IPS-11a (cell line): ENCODE results near the gene KCNJ6.
"Not testable (repeated sequence)": the region's sequence is repeated elsewhere in the genome, so short reads cannot be mapped to it uniquely, and the experiment has no call there.

Source experiments
- H3K4me3 ChIP-seq: one replicate; pipeline ENCODE4 v1.5.1; 2013; ENCODE audit warnings: low read depth, low read length, control low read depth

Gene KCNJ6

DNA sequence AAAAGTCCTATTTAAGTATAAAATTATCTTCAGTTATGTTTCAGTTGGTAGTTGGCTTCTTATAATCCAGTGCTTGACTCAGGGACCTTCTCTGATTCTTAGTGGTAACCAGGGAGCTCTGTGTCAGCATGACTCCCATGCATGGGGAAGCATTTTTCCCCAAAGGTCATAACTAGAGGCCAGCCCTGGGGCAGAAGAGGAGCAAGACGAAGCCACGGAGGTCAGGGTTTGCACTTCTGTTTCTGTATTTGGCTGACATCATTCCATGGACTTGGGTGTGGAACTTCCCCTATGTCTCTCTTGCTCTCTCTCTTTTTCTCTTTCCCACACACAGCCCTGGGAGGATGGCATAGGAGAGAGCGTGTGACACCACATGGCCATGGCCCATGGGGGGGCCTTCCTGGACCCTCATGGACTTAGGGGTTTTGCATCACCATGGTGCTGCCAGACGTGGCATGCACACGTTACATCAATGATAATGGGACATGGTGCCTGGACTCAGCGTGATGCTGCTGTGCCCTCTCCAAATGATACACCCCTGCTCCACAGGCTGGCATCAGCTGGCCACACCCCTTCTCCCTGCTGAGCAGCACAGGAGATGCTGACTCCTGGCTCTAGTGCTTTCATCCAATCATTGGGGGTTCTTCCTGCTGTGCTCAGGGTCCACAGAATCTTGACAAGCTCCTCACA lies 260.5 kb downstream of the KCNJ6 start:
- H3K4me3 ChIP-seq, result no peak overlapping the region

DNA sequence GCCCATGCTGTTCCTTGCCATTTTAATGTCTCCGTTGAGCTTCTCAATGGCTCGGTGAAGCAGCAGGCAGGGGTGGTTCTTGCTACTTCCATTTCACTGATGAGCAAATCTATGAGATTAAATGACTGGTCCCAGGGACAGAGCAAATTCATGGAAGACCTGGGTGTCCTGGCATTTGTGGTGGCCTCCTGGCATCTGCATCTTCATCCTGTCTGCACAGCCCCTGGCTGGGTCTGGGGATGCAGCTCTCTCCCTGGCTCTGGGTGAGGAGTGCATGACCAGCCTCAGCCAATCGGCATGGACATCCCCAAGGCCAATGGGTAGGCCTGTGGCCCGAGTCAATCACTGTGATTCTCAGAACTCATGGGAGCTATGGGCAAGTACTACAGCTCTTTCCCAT lies 261.7 kb downstream of the KCNJ6 start:
- no peak overlapping the region for H3K4me3 ChIP-seq

DNA sequence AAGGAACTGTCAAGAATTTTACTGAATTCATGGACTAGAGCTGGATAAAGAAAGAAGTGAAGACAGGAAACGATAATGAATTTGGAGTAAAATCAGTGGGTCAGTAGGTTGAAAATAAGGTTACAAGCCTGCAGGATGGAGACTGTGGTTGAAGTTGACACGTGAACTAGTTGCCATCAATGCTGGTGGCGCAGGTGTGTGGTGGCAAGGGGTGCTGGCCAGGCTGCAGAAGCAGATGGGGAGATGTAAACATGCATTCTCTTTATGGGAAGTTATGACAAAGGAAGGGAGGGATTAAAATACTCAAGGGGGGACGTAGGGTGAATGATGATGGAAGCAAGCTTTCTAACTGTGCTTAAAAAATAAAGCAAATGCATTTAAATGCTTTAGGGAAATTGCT lies 263.1 kb downstream of the KCNJ6 start:
- H3K4me3 ChIP-seq, result no peak overlapping the region

DNA sequence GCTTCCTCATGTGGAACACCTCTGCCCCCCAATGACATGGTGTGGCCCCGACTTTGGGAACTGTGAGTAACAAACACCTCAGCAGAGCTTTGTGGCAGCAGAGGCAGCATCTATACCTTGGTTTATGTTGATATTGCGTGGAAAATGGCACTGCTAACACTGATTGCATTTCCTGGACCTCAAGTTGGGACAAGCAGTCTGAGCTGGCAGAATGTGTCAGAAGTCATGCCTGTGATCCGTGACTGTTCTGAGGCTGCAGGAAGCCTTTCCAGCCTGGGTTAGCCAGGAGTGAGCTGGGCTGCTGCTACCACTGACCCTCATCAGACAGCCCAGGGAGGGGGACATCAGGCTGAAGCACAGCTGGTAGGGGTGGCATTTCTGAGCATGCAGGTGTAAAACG lies 268.5 kb downstream of the KCNJ6 start:
- H3K4me3 ChIP-seq, result no peak overlapping the region

DNA sequence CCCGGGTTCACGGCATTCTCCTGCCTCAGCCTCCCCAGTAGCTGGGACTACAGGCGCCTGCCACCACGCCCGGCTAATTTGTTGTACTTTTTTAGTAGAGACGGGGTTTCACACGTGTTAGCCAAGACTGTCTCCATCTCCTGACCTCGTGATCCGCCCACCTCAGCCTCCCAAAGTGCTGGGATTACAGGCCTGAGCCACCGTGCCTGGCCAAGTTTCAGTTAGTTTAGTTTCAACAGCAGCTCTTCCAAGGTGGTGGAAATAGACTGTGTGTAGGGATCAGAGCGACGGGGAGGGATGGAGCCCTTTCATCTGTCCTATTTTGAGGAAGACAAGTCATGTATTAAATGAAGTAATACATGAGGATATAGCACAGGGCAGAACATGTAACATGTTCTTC lies 269.5 kb downstream of the KCNJ6 start:
- not testable (repeated sequence) for H3K4me3 ChIP-seq

DNA sequence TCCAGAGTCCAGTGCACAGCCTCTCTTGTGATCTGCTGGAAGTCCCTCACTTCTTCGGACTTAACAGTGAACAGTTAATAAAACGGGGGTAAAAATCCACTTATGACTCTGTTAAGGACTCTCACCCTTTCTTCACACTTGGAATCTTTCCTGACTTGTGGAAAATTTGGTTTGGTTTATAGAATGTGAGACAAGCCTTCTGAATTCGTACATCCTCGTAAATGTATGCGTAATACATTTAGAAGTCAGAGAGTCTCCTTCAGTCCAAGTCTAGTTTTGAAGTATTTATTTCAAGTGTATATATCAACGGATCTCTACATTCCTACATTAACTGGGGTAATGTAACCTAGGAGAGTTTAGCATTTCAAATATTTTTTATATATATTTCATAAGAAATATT lies 270.4 kb downstream of the KCNJ6 start:
- H3K4me3 ChIP-seq, result no peak overlapping the region

DNA sequence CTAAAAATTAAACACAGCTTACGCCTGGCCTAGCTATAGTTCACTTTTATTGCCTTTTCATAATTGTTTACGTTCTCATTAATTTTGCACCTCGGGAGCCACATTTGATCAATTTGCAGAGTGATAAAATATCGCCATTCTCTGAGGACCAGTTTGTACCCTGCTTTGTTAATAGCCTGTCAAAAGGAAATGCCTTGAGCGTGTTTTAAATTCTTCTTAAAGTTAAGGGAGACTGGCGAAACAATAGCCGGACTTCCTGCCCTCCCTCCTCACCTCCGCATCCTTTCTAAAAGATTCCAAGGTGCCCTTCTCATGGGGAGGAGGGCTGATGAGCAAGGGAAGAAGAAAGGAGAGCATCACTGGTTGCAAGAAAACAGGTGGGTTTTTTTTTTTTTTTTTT lies 271.6 kb downstream of the KCNJ6 start:
- H3K4me3 ChIP-seq, result no peak overlapping the region

DNA sequence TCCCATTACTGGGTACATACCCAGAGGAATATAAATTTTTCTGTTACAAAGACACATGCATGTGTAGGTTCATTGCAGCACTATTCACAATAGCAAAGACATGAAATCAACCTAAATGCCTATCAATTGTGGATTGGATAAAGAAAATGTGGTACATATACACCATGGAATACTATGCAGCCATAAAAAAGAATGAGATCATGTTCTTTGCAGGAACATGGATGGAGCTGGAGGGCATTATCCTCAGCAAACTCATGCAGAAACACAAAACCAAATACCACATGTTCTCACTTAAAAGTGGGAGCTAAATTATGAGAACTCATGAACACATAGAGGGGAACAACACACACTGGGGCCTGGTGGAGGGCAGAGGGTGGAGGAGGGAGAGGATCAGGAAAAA lies 272.4 kb downstream of the KCNJ6 start:
- H3K4me3 ChIP-seq, result not testable (repeated sequence)

DNA sequence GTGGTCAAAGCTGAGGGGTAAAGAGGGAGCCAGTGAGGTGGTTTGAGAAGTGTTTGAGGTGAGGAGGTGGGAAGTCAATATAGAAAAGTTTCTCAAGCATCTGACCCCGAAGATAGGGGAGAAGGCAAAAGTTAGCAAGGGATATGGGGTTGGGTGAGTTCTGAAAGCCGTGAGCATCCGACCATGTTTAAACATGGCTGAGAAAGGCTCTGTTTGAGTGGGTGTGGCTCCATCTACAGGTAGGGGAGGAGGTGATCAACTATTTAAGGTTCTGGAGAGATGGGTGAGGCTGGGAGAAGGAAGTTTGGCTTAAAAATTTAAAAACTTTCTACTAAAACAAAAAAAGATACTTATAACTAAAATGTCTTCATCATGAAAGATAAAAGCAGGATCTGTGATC lies 273.8 kb downstream of the KCNJ6 start:
- no peak overlapping the region for H3K4me3 ChIP-seq

DNA sequence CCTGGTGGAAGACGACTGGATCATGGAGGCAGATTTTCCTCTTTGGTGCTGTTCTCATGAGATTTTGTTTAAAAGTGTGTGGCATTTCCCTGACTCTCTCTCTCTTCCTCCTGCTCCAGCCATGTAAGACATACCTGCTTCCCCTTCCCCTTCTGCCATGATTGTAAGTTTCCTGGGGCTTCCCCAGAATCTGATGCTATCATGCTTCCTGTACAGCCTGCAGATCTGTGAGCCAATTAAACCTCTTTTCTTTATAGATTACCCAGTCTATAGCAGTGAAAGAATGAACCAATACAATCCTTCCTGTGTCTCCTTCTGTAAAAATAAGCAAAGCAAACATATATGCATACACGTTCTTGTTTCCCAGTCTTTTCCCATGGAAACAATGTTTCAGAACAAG lies 276.5 kb downstream of the KCNJ6 start:
- H3K4me3 ChIP-seq, result no peak overlapping the region

DNA sequence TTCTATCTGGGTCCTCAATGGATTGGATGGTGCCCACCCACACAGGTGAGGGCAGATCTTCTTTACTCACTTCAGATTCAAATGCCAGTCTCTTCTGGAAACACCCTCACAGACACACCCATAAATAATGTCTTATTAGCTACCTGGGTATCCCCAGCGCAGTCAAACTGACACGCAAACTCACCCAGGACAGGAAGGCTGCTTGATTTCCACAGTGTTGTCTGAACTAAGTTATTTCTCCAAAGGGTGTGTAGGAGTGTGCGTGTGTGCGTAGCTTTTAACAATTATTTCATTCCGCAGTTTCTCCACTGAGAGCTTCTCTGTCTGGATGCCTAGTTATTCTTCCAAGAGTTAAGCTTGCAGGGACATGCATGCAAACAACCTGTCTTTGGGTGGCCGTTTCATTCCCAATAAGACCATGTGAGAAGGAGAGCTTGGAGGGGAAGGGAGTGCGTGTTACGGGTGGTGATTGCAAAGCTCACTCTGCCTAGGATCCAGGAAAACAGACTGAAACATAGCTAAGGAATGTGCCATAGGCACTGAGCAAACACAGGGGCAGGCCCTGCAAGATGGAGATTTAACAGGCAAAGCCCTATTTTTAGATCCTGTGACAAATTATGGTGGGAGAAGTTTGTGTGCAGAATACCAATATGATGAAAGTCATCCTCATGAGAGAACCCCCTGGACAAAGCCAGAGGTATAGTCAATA lies 280.0 kb downstream of the KCNJ6 start:
- no peak overlapping the region for H3K4me3 ChIP-seq

DNA sequence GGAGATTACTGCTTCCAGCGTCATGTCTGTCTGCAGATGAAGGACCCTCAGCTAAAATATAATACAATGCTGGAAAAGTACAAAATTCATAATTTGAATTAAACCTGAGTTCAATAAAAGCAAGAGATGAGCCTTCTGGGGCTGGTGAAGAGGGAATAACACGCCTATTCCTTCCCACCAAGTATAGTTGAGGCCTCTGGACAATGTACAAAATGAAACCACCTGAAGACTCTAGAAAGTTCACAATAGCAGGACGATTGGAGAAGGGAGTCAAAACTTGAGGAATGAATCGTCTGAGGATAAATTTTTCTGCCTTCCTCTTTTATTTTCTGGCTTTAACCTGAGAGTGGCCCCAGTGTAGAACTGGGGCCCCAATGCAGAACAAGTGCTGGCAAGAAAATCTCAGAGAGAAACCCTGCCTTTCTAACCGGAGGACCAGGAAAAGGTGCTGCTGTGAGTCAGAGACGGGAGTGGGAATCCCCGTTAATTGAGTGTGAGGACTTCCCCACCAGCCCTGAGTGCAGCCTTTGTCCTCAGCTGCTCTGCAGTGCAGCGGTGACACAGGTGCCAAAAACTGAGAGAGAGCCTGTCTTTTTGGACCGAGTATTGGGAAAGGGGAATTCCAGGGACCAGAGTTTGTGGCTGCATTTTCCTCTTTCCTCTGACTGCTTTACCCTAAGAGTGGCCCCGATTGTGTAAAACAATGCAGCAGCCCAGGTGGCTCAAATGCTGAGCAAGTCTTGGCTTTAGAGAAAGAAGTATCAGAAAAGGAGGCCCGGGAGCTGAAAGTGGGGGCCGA lies 284.7 kb downstream of the KCNJ6 start:
- no peak overlapping the region for H3K4me3 ChIP-seq

DNA sequence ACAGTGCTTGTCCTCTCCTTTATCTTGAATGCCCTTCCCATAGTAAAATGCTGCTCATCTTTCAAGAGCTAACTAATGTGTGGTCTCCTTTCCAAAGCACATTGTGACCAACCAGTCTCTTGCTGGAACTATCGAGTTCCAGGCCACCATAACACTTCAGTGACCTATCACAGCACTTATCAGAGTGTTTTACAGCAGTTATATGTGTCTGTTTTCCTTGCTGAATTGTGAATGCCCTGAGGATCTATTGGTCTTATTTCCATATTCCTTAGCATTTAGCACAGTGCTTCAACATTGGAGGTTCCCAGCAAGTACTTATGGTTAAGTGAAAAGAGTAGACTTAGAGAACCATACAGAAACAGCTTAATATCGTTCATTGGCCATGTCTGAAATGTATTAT lies 285.4 kb downstream of the KCNJ6 start:
- H3K4me3 ChIP-seq, result no peak overlapping the region

DNA sequence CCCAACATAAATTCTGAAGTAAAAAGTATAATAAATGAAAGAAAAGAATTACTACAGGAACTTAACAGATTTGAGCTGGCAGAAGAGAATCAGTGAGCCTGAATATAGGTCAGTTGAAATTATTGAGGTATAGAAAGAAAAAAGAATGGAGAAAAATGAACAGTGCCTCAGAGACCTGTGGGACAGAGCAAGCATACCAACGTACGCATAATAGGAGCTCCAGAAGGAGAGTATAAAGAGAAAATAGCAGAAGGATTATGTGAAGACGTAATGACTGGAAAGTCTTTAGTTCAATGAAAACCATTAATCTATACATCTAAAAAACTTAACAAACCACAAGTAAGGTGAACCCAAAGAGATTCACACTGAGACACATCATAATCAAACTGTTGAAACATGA lies 287.9 kb downstream of the KCNJ6 start:
- H3K4me3 ChIP-seq, result no peak overlapping the region

DNA sequence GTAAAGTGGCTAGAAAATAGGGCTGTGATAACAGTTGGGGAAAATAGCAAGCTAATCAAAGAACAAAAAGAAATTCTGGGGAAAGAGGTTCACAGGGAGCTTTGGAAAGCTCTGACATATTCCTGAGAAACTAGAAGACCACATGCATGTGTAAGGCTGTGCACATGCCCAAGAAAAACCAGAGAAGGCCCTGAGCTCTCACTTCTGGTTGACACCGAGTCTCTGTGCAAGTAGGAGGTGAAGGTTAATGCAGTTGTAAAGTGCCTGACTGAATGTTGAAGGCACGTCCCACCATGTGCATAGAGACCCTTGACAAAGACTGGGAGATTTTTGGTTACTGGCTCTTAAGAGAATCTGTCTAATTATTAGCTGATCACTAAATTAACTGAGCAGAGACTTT lies 288.7 kb downstream of the KCNJ6 start:
- no peak overlapping the region for H3K4me3 ChIP-seq

DNA sequence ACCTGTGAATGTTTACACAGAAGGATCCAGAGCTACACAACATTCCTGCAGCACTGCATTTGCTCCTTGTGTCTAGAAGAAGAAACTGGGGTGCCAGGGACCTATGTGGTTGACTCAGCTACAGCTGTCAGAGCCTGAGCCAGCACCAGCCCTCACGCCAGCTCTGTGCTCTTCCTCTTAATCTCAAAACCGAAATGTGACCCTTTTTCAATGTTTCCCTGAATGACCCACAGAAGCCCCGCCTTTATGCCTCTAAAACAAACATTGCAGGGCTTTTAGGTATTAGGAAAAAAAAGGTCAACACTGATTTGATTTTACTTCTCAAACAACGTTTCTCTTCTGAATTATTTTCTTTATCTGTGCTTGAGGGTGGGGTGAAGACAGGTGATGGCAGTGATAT lies 289.2 kb downstream of the KCNJ6 start:
- no peak overlapping the region for H3K4me3 ChIP-seq

DNA sequence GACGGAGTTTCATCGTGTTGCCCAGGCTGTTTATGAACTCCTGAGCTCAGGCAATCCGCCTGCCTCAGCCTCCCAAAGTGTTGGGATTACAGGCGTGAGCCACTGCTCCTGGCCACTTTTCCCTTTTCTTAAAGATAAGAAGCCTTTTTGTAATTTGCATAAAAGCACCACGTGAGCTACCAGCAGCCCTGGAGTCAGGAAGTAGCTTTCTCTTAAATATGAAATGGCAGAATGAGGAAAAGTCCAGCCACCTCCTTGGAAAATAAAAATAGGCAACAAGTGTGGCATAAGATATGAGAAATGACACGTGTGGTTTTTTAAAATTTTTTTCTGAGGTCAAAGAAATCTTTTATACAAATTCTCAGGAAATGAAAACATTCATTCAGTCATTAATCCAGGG lies 289.9 kb downstream of the KCNJ6 start:
- H3K4me3 ChIP-seq, result no peak overlapping the region

DNA sequence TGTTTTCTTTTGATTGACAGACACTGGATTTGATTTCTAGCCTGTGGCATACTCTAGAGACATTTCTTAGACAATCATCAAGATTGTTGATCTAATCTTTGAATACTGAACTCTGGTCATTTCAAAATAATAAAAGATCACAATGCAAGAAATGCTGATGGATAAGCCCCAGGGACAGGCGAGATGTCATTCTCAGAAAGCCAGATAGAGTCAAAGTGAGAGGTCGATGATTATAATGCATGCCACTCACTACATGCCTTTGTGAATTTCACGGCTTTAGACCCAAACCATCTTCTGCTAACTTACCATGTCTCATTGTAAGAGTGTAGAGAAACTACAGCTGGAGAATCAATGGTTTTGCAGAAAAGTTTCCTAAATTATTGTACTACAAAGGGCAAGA lies 292.6 kb downstream of the KCNJ6 start:
- H3K4me3 ChIP-seq, result no peak overlapping the region

DNA sequence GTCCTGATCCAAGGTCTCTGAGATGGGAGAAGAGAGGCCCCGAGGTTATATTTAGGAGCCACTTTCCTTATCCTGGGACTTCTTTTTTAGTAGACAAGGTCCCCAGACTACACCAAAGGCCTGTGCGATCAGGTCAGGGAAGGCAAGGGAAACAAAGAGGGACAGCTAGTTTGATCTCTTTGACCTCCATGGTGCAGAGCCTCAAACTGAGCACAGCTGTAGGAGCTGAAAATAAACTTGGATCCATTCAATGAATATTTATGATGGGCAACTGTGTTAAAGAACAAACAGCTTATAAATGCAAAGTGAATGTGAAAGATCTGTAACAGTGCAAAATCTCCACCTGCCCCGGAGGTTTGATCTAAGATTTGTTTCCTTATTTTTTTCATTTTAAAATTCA lies 293.1 kb downstream of the KCNJ6 start:
- H3K4me3 ChIP-seq, result no peak overlapping the region

DNA sequence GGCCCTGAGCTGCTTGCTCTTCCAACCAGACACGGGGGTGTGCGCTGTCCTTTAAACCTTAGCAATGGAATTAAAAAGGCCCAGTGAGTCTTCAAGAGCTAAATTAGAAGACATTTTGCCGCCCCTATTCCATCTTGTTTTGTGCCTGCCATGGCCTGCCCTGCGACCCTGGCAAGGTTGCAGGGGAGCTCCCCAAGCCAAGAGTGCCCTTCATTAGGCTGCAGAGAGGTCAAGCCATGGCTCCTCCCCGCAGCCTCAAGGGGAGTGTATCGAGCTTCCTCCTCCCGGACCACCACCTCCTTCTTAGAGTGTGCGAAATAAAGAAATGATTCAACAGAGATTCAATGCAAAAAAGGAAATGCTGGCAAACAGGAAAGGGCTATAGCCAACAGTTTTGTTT lies 293.5 kb downstream of the KCNJ6 start:
- no peak overlapping the region for H3K4me3 ChIP-seq

DNA sequence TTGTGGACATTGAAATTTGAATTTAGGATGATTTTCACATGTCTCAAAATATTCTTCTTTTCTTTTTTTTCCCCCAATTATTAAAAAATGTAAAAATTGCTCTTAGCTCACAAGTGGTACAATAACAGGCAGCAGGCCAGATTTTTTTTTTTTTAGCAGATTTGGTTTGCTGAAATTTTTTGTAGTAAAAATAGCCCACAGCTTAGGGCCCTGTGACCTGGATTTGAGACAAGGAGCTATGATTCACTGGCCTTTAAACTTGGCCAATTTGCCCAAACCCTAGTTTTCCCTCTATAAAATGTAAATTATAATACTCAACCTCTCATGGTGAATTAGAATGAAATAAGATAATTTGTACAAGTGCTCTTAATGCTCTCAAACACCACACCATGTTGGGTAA lies 295.9 kb downstream of the KCNJ6 start:
- H3K4me3 ChIP-seq, result no peak overlapping the region

DNA sequence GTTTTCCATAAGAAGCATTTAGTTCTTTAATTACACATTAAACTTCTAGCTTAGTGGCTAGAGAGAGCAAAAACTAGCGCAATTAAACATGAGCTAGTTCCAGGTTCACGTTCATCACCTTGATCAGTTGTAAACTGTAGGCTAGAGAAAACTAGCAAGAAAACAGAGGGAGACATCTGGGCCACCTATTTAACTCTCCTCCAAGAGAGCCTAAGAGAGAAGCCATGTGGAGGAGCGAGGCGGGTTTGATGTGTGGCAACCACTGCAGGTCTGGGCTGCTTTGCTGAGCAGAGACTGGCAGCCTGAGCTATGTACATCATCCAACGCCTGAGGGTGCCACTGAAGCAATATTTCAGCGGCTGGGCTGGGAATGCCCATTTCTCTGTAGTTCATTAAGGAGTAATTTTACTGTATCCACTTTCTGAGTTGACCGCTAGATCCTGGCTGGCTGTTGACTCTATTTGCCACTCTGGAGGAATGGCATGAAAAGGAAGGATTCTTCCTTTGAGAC lies 296.7 kb downstream of the KCNJ6 start:
- no peak overlapping the region for H3K4me3 ChIP-seq
